GM19463 (cell line): ENCODE results near the gene TBX2.

Experiments
- ATAC-seq: cut with Tn5 transposase; IDR thresholded peaks from one replicate; pipeline ENCODE4 v1.9.1; 2021; ENCODE audit warnings: mild to moderate bottlenecking, moderate library complexity; ENCODE audit not compliant: unreplicated experiment

TBX2 gene

GRCh38 chr17:61450641-61451537, 51.2 kb downstream of the TBX2 start:
- ATAC-seq: no peak

GRCh38 chr17:61451538-61452300, 52.1 kb downstream of the TBX2 start:
- ATAC-seq: no peak

GRCh38 chr17:61452301-61453290, 53.0 kb downstream of the TBX2 start, which contains the start of gene TBX4:
TSS of gene TBX4 (plus strand) at chr17:61452422. CDS start at chr17:61456491, 4,069 bp downstream.
- ATAC-seq: no peak

GRCh38 chr17:61453566-61454380, 54.1 kb downstream of the TBX2 start:
- no peak for ATAC-seq

GRCh38 chr17:61454381-61455323, 55.0 kb downstream of the TBX2 start:
- no peak for ATAC-seq

- no peak for ATAC-seq
Measured at GRCh38 chr17:61455324-61456060, 55.8 kb downstream of the TBX2 start.

GRCh38 chr17:61456061-61456681, 56.5 kb downstream of the TBX2 start:
- ATAC-seq: no peak

GRCh38 chr17:61456688-61457225, 57.1 kb downstream of the TBX2 start:
- ATAC-seq: no peak

- no peak for ATAC-seq
Measured at GRCh38 chr17:61457226-61457983, 57.8 kb downstream of the TBX2 start.

- no peak for ATAC-seq
Measured at GRCh38 chr17:61458000-61458399, 58.4 kb downstream of the TBX2 start.

- no peak for ATAC-seq
Measured at GRCh38 chr17:61458421-61459141, 58.9 kb downstream of the TBX2 start.
